ENCODE data around the gene AUTS2.

AUTS2 gene

DNA sequence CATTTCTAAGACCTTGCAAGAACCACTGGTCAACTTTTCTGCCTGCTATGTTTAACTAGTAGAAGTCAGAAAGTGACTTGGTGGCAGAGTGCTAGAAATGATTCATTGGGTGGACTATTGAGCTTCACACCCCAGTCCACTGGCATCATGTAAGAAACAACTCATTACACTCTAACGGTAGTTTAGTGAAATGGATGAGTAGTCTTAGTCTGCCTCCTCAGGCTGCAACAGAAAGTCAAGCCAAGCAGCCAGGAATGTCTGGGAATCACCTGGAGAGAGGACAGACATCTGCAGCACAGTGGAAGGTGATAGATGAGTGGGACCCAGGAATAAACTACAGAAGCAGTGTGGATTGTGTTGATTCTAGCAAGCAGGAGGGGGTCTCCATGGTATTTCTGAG, 125.4 kb downstream of the AUTS2 start:
- DNase-seq (ENCODE audit: low spot score), result no peak

- no peak for DNase-seq (ENCODE audit: low spot score)
These were observed 130.0 kb downstream of the AUTS2 start for GRCh38 chr7:69728304-69728703.

DNA sequence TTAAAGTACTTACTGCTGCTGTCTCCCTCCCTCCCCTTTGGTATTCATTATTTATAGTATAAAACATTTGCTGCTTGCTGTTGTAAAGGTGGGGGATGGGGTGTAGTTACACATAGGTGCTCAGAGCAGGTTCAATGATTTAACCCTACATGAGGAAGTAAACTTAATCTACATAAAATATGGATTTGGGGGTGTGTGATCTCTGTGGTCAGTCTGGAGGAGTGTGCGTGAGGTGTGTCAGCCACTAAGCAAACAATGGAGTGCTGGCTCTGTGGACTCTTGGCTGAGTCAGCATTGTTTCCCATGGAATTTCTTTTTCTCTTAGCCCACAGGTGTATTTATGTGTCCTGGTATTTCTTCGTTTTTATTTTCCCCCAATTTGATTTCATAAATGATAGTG, 133.9 kb downstream of the AUTS2 start:
- DNase-seq (ENCODE audit: low spot score), result no peak

DNA sequence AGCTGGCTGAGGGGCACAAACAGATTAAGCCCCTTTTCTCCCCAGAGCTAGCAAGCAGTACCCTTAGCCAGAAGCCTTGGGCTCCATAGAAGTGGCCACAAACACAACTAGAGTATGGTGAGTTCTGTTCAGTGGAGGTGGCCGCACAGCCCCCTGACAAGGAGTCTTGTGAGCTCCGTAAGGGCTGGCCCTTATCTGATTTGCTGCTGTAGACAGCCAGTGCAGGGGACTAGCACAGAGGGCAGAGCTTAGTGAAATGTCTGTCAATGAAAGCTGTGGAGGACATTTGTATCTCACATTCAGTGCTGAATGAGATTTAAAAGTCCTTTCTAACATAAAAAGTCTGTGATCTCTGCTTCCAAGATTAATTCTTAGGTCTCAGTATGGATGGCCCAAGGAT, 137.3 kb downstream of the AUTS2 start:
- no peak for DNase-seq (ENCODE audit: low spot score)

GRCh38 chr7:69736126-69736810, 138.0 kb downstream of the AUTS2 start:
- DNase-seq (ENCODE audit: low spot score), result no peak

DNA sequence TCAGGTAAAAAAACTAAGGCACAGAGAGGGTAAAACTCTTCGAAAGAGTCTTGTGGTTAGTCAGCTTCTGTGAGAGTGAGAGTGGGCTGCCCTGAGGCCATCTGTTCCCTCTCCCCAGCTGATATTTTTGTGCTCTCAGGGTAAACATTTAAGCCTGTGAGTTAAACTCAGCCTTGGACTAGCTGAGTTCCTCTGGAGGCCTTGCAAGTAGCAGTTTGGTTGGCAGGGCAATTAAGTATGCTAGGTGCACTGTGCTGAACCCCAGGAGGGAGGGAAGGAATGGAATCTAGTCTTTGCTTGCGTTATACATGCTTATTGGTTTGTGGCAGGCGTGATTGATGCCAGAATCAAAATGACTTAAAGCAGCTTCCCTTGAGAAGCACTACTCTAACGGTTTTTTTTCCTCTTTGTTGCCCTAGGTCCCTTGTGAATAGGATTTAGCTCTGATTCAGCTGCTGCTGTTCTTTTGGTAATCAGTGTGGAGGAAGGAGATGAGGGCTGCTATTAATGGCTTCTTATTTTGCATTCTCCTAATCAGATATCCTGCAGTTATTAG, 140.2 kb downstream of the AUTS2 start:
- DNase-seq (ENCODE audit: low spot score), result no peak

DNA sequence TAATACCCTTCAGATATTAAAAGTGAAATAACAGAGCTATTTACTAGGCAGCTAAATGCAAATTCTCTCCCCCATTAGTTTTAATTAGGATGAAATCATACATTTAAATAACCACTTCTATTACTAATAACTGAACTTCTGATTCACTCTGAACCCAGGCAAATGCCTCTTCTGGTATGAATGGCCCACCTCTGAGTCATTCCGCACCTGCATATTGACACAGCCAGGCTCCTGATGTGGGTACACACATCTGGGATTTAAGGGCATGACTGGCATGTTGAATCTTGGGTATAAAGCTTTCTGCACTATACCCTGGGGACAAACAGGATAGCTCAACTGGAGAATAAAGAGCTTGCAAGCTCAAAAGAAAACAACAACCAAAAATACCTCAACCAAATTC, 140.9 kb downstream of the AUTS2 start:
- DNase-seq (ENCODE audit: low spot score), result no peak

DNA sequence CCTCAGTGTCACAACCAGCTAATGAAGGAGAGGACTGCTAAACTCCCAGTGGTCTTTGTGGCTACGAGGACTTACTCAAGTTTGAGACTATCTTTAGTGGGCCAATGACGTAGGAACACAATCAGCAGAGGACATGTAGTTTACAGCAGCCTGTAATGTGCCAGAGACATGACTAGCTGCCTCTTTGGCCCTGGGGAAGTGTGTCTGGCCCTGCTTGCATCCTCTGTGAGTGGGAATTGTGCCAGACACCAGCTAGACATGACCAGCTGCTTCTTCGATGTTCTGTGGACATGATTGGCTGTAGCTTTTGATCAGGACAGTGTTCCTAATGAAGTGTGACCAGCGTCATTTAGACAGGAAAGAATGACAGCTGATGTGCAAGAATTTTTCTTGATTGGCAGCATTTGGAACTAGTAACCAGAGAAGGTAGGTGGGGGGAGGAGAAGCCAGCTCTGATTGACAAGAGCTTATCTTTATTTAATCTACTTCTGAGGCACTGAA, 141.7 kb downstream of the AUTS2 start:
- DNase-seq (ENCODE audit: low spot score), result peak; percentile 54

- DNase-seq (ENCODE audit: low spot score), result no peak
These were observed 144.0 kb downstream of the AUTS2 start for GRCh38 chr7:69742237-69742636.

- DNase-seq (ENCODE audit: low spot score), result no peak
These were observed 145.2 kb downstream of the AUTS2 start for GRCh38 chr7:69743436-69743835.

DNA sequence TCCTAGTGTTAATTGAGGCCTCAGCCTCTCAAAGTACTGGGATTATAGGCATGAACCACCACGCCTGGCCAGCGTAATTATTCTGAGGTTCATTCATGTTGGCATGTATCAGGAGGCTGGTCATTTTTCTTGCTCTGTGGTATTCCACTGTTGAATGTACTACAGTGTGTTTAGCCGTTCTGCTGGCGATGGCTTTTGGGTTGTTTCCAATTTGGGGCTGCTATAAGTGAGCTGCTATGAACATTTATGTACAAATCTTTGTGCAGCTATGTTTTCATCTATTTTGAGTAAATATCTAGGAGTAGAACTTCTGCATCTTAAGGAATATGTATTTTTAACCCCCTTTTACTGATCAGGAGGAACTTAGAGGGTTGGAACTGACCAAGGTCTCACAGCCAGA, 145.8 kb downstream of the AUTS2 start:
- no peak for DNase-seq (ENCODE audit: low spot score)

DNA sequence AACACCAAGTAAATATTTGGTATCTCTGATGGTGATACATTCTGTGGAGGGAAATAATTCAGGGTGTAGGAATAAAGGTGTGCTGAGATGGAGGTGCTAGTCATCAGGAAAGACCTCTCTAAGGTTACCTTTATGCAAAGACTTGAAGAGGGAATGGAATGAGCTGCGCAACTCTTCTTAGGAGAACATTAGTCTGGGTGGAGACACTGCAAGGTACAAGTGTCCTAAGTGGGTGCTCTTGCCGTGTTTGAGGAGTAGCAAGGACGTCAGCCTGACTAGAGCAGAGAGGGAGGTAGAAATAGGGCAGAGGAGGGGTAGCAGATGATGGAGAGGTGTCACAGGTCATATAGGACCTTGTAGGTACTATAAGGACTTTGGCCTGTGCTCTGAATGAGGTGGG, 148.1 kb downstream of the AUTS2 start:
- DNase-seq (ENCODE audit: low spot score), result no peak

GRCh38 chr7:69747144-69747543, 148.9 kb downstream of the AUTS2 start:
- no peak for DNase-seq (ENCODE audit: low spot score)

DNA sequence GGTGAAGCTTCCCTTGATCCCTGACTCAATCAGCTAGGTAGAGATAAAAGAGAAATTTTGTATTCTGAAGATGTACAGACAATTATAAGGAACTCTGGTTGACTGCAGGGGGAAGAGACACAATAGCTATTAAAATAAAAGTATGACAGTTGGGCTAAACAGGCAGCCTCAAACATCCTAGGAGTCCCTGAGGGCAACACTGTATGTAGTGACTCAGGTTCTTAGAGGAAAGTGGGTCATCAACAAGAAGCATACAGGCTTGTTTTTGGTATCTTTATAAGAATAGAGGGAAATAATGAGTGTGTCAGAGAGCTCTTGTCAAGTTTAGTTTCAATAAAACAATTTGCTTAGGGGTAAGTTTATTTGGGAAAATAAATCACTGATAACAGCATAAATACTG, 150.3 kb downstream of the AUTS2 start:
- no peak for DNase-seq (ENCODE audit: low spot score)

DNA sequence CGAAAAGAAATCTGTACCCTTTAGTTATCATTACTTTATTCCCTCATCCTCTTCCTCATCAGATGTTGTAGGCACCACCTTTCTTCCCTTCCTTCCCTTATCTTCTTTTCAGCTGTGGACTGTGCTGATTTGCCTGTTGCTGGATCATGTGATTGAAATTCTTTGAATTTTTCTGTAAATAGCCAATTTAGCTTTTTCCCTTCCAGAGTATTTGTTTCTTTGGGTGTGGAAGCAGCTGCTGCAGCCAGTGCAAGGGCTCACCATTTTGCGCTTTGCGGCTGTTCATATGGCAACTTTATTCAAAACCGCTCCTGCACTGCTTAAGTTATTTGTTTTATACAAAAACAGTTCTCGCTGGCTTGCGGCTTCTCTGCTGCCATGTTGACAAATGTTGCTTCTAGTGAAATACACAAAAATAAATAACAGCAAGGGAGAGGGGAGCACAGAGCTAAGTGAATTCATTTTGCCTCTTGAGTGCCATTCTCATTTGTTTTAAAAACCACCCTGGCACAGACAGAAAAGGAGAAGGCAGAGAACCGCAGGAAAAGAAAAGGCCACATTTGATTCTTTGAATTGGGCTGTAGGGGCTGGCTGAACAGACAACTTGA, 151.2 kb downstream of the AUTS2 start:
- DNase-seq (ENCODE audit: low spot score), result no peak

GRCh38 chr7:69749994-69750393, 151.7 kb downstream of the AUTS2 start:
- DNase-seq (ENCODE audit: low spot score), result no peak

DNA sequence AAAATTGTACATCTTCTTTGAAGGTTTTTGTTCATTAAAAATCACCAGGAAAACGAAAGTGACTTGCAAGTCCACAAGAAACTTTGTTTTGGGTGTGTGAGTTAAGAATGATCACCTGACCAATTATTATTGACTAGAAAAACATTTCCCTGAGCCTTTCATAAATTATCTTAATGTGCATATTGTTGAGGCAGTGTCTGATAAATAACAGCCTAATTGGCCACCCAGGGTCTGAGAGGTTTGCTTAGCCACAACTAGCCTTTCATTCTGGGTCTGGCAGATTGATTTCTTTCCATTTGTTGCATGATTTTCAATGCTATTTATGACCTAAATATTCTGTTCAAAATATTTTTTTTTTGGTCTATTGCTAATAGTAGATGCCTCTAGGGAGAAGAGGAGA, 152.8 kb downstream of the AUTS2 start:
- DNase-seq (ENCODE audit: low spot score), result no peak

DNA sequence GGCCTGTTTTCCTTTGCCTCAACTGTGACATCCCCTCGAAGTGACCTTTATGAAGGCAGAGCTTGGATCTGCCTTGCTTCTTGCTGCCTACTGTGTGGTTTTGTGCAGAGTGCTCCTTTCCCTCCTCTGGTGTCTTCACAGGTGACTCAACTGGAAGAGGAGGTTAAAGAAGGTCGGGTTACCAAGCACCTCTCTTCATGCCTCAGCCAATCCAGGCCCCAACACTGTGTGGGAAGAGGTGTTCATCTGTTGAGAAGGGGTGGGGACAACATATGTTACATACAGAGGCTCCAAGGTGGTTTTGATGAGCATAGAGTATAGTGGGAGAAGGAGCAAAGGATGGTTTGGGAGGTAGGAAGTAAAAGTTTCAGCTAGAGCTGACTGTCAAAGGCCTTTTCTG, 155.7 kb downstream of the AUTS2 start:
- no peak for DNase-seq (ENCODE audit: low spot score)

DNA sequence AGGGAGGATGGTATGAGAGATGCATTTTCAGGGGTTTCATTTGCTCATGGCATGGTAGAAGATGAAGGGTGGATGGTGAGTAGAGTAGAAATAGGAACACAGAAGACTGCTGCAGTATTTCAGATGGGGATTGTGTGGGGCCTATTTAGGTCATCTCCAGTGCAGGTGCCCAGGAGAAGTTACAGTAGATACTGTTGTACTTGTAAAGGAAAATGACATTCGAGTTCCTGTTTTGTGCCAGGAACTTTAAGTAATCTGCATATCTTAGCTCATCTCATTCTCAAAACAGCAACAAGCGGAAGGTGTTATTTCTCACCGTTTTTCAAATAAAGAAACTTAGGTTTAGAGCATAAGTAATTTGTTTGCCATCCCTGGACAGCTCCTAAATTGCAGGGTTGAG, 156.2 kb downstream of the AUTS2 start:
- no peak for DNase-seq (ENCODE audit: low spot score)

GRCh38 chr7:69756235-69756634, 158.0 kb downstream of the AUTS2 start:
- DNase-seq (ENCODE audit: low spot score), result no peak

- no peak for DNase-seq (ENCODE audit: low spot score)
These were observed 159.3 kb downstream of the AUTS2 start for GRCh38 chr7:69757528-69757927.

GRCh38 chr7:69757981-69758430, 159.7 kb downstream of the AUTS2 start:
- no peak for DNase-seq (ENCODE audit: low spot score)

- no peak for DNase-seq (ENCODE audit: low spot score)
These were observed 161.1 kb downstream of the AUTS2 start for GRCh38 chr7:69759373-69759772.
